Measurements from ENCODE around the gene CTTN.

- TF ChIP-seq CTCF (IDR thresholded peaks at IDR 0.05; ENCODE audit: low read length): no peak
- no peak for TF ChIP-seq EZH2 (IDR thresholded peaks at IDR 0.05; ENCODE audit: borderline replicate concordance, low read length)
Measured at GRCh38 chr11:70364178-70364577, 34.2 kb upstream of the CTTN start.

Measured in OCI-LY1 (cell line).